K562 (cell line): ENCODE results near the gene INPP4B. TPM values are rescaled to one million over a fixed set of nuclear protein-coding genes. Genes with fewer than 3 reads are reported as not detected.

Source experiments
- ATF7 ChIP-seq: fragments of 450-650 bp; IDR thresholded peaks from 2 replicates; pipeline ENCODE4 v1.7.1; 2014; ENCODE audit warnings: mild to moderate bottlenecking, moderate library complexity
- CREB5 ChIP-seq: fragments of 250-450 bp; sonication (Bioruptor Pico); IDR thresholded peaks from 2 replicates; pipeline ENCODE4 v1.5.0; 2020; ENCODE audit warnings: mild to moderate bottlenecking
- ZBTB12 ChIP-seq: fragments of 250-450 bp; sonication (Bioruptor Pico); IDR thresholded peaks from 2 replicates; pipeline ENCODE4 v1.4.0; 2020
- ZBTB5 ChIP-seq: fragments of 450-650 bp; IDR thresholded peaks from 2 replicates; pipeline ENCODE4 v1.6.1; 2017; ENCODE audit warnings: antibody characterized with exemption
- ZNF407 ChIP-seq: fragments of 450-650 bp; IDR thresholded peaks from 2 replicates; pipeline ENCODE4 v1.6.1; 2016; ENCODE audit warnings: low read depth
- polyA plus RNA-seq, 8 experiments: library from polyadenylated mRNA; depleted of rRNA in 4 of 8; stranded (reverse) in 5 of 8; unstranded in 3 of 8; fragments of >200 nt; fragmentation: Nextera tagmentation in 2 of 8; fragmentation: Illumina TruSeq in 1 of 8; extraction: Ambion mirVana in 2 of 8; extraction: Trizol in 1 of 8; gene quantifications; 2 replicates each; pipeline versions ENCODE4 v1.2.1 to v1.2.3, GENCODE V29; 2011 to 2014; ENCODE audit warnings: inconsistent platforms in 1 of 8, missing spikeins in 1 of 8
- total RNA-seq, 7 experiments: library from RNA; depleted of rRNA in 6 of 7; stranded (reverse); fragments of >200 nt in 6 of 7; fragmentation: Illumina TruSeq in 2 of 7; extraction: Trizol in 2 of 7; gene quantifications; 2 replicates each; pipeline versions ENCODE4 v1.2.1 to v1.2.3, GENCODE V29; 2011 to 2021; ENCODE audit warnings: low replicate concordance in 1 of 7

Gene INPP4B
- total and polyA plus RNA-seq, 9 of the 15 experiments (the other 6 are each of a cell fraction or from before 2014, with no cell fraction given) = 0.04 to 0.11 TPM; not detected in 7

GRCh38 chr4:142264961-142265360, 581.1 kb downstream of the INPP4B start (continued):
- TF ChIP-seq ZNF407 (no peak), CREB5 (no peak), ATF7 (no peak), ZBTB12 (CRISPR knock-in tag) (no peak), ZBTB5 (no peak)
